GM19468 (cell line): ENCODE results near the gene INPP4A.
A peak's percentile ranks its signal among the peaks of the same experiment; 100 is the strongest.

ENCODE experiments used
- ATAC-seq: cut with Tn5 transposase; IDR thresholded peaks from one replicate; pipeline ENCODE4 v1.9.1; 2021; ENCODE audit warnings: mild to moderate bottlenecking, moderate library complexity, moderate number of reproducible peaks; ENCODE audit not compliant: unreplicated experiment; ENCODE audit errors: extremely low read depth

INPP4A gene

DNA sequence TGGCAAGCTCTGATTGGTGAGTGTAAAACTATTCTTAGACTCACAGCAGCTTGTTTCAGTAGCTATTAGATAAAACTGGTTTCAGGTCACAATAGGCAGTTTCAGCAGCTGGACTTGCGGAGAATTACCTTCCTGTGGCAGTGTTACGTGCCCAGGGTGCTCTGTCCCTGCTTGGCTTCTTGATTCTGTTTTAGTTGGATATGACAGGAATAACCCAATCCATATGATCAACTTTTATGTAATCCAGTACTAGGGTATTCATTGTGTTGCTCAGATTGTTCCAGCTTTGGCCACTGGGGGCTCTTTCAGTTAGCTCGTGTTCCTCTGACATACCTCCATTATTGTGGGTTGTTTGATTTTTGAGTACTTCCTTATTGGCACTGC, 43.1 kb downstream of the INPP4A start:
- ATAC-seq: peak; percentile 36

DNA sequence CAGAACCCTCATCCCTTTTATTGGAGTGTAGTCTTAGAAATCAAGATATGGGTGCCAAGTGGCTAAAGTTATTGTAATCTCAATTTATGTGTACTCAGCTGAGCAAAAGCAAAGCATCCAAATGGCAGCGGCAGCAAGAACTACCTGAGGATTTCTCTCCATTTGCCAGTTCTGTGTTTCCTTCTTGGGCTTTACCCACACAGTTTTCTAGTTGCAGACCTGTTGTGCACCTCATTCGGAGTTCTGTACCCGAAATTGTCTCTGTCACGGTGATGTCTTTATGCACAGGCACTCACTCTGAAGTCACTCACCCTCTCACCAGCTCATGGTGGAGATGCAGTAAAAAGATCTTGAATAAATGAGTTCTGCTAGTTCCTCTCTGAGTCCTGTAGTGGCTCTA, 43.6 kb downstream of the INPP4A start:
- ATAC-seq: no peak

DNA sequence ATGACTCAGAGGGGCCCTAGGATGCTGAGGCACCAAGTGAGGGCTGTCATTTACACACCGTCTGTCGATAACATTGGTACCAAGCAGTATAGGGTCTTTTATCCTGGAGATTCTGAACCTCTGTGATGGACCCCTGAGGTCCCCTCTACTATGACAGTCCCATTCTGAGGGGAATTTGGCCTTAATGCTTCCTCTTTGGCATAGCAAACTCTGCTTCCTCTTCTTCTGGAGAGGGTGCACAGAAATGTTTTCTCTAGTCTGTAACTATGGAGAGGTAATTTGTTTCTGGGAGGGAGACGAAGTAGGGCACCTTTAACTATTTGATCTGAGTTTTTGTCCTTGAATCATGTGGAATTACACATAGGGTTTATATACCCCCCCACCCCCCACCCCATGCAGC, 44.8 kb downstream of the INPP4A start:
- no peak for ATAC-seq

DNA sequence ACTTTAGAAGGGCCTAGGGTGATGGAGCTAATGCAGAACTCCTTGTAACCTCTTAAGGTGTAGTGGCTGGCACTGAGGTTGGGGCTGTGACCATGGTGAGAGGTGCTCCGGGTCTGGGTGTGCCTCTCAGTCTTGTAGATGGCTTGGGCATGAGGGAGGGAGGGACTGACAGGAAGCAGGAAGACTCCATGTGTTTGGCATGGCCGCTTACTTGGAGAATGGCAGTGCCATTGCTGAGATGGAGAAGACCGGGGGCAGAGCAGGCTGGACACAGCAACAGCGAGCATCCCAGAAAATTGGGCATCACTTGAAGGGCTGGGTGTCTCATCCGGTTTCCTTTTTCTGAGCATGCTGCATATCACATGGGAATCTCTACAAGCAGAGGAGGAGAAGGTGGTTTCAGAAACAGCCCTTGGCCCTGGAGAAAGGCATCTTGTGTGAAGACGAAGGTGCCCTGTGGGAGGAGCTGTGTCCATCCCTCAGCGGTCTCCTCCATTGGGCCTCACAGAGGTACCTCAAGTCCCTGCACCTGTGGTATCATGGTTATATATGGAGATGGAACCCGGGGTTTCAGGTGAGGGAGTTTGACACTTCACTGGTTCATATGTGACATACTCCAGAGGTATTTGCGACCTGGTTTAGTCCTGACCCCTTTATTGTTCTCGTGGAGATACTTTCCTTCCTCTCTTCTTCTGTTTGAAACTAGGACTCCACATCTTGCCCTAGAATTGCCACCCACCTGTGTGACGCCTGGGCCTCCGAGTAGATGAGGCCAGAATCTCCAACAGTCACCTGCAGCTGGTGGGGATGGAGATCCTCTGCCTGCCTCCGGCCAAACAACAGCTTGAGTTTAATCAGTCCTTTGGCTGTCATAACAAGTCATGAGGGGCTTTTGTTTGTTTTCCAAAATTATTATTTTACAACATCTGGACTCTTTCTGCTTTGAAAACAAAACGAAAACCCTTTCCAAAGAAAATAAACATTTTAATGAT, 45.6 kb downstream of the INPP4A start:
- ATAC-seq: no peak

DNA sequence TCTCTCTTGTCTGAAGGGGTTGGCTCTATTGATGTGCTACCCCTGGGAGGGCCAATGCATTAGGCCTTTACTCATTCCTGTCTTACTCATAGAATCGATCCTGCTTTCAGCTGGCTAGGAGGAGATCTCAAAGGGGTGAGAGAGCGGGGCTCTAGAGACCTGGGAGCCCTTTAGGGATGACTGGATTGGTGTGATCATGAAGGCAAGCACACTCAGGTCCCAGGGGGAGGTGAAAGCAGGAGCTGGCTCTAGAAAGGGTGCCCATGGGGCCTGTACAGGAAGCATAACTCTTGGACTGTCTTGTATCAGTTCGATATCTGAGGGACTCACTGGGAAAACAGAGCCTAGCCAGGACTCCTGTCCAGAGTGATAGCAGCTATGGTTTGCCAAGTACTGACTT, 47.8 kb downstream of the INPP4A start:
- ATAC-seq: no peak

DNA sequence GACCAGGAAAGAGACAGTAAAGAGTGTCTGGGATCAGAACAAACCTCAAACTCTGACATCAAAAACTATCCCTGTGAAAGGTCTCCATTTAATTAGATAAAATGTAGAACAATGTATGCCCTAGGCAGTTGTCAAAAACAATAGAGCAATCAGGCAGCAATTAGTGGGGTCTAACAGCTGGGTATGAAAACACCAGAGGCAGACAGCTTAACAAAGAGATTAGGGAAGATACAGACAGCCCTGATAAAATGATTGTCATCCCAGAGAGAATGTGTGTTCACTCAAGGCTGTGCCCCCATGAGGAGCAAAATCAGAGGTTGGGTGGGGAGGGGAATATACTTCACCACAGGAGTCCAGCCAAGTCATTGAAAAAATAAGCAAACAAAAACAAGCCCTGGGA, 50.0 kb downstream of the INPP4A start:
- no peak for ATAC-seq

DNA sequence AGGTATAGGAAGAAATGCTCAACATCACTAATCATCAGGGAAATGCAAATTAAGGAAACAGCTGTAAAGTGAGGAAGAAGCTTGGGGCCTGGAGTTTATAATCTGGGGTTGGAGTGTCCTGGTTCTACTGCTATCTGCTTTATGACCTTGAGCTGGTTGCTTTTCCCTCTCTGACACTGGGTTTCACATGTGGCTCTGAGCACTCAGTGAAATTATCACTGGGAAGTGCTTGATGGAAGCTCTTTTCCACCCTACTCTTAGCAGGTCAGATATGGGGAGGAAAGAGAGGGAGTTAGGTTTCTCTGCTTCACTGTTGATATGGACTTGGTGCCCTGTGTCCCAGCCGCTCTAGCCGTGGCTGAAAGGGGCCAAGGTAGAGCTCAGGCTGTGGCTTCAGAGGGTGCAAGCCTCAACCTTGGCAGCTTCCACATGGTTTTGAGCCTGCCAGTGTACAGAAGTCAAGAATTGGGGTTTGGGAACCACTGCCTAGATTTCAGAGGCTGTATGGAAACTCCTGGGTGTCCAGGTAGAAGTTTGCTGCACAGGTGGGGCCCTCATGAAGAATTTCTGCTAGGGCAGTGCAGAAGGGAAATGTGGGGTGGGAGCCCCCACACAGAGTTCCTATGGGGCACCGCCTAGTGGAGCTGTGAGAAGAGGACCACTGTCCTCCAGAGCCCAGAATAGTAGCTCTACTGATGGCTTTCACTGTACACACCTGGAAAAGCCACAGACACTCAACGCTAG, 52.3 kb downstream of the INPP4A start:
- ATAC-seq: no peak

DNA sequence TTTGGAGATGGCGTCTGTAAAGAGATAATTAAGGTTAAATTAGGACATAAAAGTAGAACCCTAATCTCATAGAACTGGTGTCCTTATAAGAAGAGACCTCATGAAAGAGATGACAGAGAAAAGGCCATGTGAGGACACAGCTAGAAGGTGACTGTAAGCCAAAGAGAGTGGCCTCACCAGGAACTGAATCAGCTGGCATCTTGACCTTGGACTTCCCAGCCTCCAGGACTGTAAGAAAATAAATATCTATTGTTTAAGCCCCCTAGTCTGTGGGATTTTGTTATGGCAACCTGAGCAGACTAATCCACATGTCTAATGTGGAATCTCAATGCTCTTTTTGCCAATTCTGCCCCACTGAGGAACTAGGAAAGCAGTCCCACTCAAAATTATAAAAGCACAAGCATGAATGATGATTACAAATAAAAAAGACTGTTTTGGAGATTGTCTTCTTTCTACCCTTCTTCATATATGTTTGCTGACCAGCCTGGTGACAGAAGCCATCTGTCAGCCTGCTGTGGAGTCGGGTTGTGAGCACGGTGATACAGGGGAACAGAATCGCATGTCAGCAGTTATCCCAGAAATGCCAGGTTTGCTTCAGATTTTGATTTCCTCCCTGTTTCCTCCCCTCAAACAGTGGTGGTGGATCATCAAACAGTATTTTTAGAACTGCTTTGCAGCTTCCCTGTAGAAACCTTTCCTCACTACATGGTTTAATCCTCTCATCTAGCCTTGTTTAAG, 54.2 kb downstream of the INPP4A start:
- no peak for ATAC-seq

DNA sequence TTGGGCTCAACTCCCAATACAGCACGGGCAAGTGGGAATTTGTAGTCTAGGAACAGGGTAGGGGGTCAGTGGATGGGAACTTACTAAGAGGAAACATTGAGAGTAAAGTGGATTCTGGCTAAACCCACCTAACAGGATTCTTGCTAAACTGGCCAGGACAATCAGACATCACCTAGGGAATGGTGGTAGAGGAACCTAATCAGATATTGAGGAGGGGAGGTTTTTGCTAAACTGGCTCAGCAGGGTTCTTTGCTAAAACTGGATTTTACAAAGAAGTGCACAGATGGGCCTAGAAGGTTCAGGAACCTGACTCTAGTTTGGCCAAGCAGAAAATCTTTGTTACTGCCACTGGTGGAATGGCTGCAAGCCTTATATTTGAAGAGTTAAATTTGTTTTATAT, 55.9 kb downstream of the INPP4A start:
- no peak for ATAC-seq

DNA sequence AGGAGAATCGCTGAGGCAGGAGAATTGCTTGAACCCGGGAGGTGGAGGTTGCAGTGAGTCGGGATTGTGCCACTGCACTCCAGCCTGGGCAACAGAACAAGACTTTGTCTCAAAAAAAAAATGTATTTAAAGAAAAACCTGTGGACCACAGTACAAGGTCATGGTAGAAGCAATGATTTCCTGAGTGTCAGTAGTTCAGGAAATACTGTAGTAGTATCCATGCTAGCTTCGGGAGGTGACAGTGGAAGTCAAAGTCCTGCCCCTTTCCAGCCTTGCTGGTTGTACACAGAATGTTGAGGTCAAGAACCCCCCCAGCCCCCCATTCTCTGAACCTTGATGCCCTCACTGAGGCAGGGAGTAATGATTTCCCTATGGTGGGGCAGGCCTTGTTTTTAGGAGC, 56.6 kb downstream of the INPP4A start:
- no peak for ATAC-seq

DNA sequence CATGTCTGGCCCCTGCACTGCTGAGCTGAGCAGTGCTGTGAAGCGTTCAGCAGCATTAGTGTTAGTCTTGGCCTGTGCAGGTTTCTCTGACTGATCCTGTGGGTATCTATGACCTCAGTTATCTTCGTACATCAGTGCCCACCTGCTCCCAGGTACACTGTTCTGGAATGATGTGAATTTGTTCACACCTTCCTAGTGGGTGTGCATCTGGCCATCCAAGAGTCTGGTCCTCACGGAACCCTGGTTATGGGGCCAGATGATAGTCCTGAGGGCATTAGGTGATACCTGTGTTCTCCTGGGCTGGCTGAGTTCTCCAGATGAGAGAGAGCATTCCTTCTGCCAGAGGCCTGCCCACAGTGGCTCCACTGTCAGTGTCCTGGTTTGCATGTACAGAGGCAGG, 57.2 kb downstream of the INPP4A start:
- ATAC-seq: no peak

DNA sequence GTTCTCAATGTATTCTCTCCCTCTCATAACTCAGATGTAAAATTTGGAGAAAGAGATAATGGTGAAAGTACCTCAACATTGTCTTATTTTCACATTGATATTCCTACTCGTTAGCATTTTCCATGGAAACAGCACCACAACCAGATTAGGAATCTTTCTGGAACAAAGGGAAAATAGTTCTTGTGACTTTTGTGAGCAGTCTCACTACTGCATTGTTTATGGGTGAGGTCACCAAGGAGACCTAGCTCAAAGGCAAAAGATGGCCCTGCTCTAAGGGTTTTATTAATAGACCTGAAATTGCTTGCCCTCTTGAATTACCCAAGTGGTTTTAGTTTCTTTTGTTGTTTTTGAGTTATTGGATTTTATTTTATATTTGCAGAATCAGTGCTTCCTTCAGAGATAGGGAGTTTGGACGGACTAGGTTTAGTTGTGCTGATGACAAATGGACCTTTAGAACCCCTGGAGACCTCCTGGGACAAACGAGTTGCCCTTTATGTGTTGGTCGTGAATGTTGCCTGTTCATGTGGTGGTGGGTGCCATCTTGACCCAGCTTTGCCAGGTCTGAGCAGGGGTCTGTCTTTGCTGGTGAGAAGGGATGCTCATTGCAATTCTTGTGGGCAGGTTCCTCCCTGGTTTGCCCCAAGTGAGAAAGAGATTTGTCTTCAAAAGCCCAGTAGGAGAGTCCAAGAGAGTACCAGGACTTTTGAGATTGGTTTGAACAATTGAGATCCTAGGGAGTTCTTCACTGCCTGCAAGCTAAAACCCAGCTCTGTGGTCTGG, 58.1 kb downstream of the INPP4A start:
- no peak for ATAC-seq

DNA sequence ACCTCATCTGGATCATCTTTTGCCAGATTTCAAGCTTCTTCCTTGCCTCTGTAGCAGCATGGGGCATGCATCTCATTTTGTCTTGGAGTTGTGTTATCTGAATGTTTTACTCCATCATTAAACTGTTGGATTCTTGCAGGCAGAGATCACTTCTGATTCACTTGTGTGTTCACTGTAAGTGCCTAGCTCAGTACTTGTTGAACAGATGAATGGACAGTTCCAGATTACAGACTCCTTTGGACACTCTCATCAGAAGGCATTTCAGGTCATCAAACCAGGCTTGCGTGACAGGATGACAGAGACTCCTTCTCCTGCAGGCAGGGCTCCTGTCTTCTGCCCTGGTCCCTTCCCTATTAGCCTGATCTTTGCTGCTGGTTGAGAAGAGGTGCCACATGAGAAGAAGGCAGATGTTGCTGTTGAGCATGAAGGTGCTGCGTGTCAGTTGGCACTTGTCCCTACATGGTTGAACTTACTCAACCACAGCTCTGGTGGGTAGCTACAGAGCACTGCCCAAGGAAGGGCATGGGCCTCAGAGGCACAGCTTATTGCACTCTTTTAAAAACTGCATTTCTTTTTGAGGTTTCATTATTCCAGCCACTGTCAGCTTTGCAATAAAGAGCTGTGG, 58.9 kb downstream of the INPP4A start:
- no peak for ATAC-seq

DNA sequence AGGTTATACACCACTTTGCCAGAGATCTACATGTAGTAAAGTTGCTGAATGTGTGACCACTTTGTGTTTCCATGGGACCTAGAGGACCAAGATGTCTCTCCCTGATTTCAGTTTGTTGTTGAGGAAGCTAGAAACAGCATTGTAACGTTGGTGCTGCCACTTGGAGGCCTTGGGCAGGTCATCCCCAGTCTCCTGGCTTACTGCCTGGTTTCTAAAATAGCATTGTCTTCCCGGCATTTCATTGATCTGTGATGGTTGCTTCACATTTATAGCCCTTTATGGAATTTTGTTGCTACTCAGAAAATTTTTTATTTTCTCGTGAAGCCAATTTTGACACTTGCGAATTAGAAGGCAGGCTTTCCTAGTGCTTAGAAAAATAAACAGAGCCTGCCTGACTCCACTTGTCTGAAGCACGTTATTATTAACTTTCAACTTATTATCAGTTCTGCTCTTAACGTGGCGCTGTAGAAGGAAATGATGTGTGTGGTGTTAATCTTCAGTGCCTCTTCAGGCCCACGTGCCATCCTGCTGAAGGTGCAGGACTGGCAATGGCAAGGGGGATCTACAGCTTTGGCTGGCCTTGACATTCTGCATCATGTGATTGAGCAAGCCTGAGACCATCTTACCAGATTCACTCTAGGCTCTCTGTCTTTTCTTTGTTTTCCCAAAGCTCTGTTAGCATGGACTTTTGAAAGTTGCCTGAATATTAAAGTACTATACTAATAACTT, 59.9 kb downstream of the INPP4A start:
- ATAC-seq: no peak

DNA sequence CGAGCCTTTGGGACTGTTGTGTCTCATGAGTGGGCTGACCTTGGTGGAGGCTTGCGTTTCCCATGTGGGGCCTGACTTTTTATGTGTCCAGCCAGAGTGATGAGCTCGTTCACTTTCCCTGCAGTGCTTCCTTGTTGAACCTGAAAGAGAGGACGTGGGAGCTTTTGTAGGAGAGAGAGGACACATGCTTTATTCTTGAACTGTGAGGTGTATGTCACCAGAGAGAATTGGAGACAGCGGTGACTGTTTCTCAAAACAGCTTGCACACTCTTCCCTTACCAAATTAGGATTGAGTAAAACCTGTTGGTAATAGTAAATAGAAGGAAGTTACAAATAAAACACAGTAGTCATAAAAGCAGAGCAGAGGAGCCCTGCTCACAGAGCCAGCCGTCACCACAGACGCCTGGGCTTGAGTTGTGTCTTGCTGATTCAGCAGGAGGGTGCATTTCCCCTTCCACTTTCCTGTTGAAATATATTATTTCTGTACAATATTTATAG, 60.7 kb downstream of the INPP4A start:
- ATAC-seq: no peak

DNA sequence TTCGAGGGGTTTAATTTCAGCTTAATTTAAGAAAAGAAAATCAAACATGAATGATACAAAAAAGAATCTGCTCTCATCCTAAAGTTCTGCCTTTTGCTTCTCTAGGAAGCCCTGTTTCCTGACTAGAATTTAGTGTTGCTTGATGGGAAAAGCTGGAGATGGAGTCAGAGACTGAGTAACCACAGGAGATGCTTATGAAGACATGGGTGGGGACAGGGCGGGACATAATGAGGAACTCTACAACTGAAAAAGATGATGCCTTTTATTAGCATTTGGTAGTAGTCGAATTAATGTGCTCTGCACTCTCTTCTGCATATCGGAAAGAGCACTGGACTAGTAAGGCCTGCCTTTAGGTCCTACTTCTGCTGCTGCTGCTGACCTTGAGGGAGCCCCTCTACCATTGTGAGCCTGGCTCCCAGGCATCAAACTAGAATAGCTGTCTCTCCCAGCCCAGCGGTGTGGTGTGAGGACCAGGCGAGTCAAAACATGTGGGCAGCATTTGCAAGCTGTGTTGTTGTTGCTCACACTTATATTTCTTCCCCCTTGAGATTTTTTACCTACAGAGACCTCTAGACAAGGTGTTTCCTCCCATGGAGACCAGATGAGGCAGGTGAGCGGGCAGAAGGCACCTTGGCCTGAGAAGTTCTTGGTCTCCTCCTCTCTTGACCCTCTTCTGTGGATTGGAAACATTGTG, 61.5 kb downstream of the INPP4A start:
- no peak for ATAC-seq

DNA sequence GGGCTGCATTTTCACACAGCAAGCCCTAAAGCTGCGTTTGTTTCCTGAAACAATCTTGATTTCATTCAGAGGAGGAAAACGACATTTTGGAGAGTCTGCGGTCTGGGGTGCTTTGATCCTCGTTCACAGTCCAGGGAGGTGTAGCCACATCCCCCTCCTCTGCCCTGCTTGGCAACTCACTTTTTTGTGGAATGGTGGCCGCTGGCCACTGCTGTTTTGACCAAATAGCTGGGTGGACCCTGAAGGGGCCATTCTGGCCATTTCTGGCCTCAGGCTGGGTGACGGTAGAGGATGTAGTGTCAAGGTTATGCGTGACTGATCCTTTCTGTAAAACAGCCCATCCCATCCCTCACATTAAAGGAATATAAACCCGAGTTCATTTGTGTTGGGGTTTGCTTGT, 62.2 kb downstream of the INPP4A start:
- ATAC-seq: no peak

DNA sequence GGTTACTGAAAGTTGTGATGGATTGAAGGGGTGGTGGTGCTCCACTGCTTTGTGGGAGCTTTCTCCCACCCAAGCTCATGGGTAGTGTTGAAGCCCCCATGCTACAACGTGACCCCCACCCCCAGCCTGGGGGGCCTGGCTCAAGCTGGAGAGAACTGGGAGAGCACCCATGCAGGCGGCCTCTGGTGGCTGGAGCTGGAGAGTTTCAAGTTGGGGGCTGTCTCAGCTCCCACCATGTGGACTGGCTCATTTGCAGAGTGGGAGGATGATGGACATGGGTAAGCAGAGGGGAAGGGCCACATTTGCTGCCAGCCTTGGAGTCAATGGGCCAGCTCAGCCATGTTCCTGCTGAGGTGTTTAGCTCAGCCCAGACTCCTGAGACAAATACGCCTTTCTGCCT, 62.8 kb downstream of the INPP4A start:
- no peak for ATAC-seq
